ENCODE measurements around the gene PTPRZ1. TPM values are rescaled to one million over a fixed set of nuclear protein-coding genes. Genes with fewer than 3 reads are reported as not detected.

The PTPRZ1 gene
- total and polyA plus RNA-seq, 2 of the 13 experiments (the other 11 are each of a cell fraction or from before 2014, with no cell fraction given): not detected

GRCh38 chr7:121872831-121873288, at the start of gene PTPRZ1 (continued):
- TF ChIP-seq GMEB2 (CRISPR knock-in tag; IDR thresholded peaks at IDR 0.05; ENCODE audit: low read depth): no peak
- TF ChIP-seq ZNF326 (CRISPR knock-in tag; IDR thresholded peaks at IDR 0.05; ENCODE audit: borderline replicate concordance): no peak
- peak; percentile 60; the same call in 1 of the 2 replicates for TF ChIP-seq ZNF800 (CRISPR knock-in tag; IDR thresholded peaks at IDR 0.05)
- TF ChIP-seq ZMYM4 (CRISPR knock-in tag; IDR thresholded peaks at IDR 0.05): peak; percentile 52
- TF ChIP-seq ZNF232 (CRISPR knock-in tag; IDR thresholded peaks at IDR 0.05; ENCODE audit: borderline replicate concordance): no peak
- no peak for TF ChIP-seq ZNF17 (CRISPR knock-in tag; IDR thresholded peaks at IDR 0.05)
- no peak for TF ChIP-seq PAX8 (CRISPR knock-in tag; IDR thresholded peaks at IDR 0.05; ENCODE audit: borderline replicate concordance)
- no peak for TF ChIP-seq SAP130 (CRISPR knock-in tag; IDR thresholded peaks at IDR 0.05; ENCODE audit: low read depth)
- TF ChIP-seq AHDC1 (CRISPR knock-in tag; IDR thresholded peaks at IDR 0.05; ENCODE audit: borderline replicate concordance): no peak
- TF ChIP-seq ZNF737 (CRISPR knock-in tag; IDR thresholded peaks at IDR 0.05; ENCODE audit: borderline replicate concordance): no peak
- no peak for TF ChIP-seq RARG (CRISPR knock-in tag; IDR thresholded peaks at IDR 0.05; ENCODE audit: low read depth)
- TF ChIP-seq ZSCAN29 (CRISPR knock-in tag; conservative IDR thresholded peaks at IDR 0.05): 0 out of 2 replicates have a peak, but pooled peaks have one; percentile 58
- no peak for TF ChIP-seq KLF13 (CRISPR knock-in tag; IDR thresholded peaks at IDR 0.05)
- TF ChIP-seq ZNF264 (CRISPR knock-in tag; IDR thresholded peaks at IDR 0.05): no peak
- peak; percentile 23; the same call in 1 of the 2 replicates for TF ChIP-seq ARID4A (CRISPR knock-in tag; IDR thresholded peaks at IDR 0.05; ENCODE audit: borderline replicate concordance)
- TF ChIP-seq ZNF572 (CRISPR knock-in tag; IDR thresholded peaks at IDR 0.05): no peak
- TF ChIP-seq ZFP90 (CRISPR knock-in tag; IDR thresholded peaks at IDR 0.05; ENCODE audit: borderline replicate concordance): no peak
